GM21576 (cell line): ENCODE data around the gene LDAH.
"Not testable (repeated sequence)": the region's sequence is repeated elsewhere in the genome, so short reads cannot be mapped to it uniquely, and the experiment has no call there.

Source experiments
- ATAC-seq: cut with Tn5 transposase; IDR thresholded peaks from one replicate; pipeline ENCODE4 v1.9.1; 2021; ENCODE audit warnings: mild to moderate bottlenecking, moderate library complexity; ENCODE audit not compliant: unreplicated experiment

LDAH gene

GRCh38 chr2:20725782-20726181 lies 97.1 kb downstream of the LDAH start:
- no peak for ATAC-seq

GRCh38 chr2:20724500-20725053 lies 98.3 kb downstream of the LDAH start:
- no peak for ATAC-seq

- ATAC-seq: no peak
Observed at GRCh38 chr2:20723543-20723942, 99.4 kb downstream of the LDAH start.

GRCh38 chr2:20722592-20723240 lies 100.2 kb downstream of the LDAH start:
- no peak for ATAC-seq

GRCh38 chr2:20717641-20718040 lies 105.3 kb downstream of the LDAH start:
- no peak for ATAC-seq

- not testable (repeated sequence) for ATAC-seq
Observed at GRCh38 chr2:20716164-20716563, 106.7 kb downstream of the LDAH start.

GRCh38 chr2:20714412-20714811 lies 108.5 kb downstream of the LDAH start:
- not testable (repeated sequence) for ATAC-seq

GRCh38 chr2:20713585-20713984 lies 109.3 kb downstream of the LDAH start:
- not testable (repeated sequence) for ATAC-seq

GRCh38 chr2:20711641-20712040 lies 111.3 kb downstream of the LDAH start:
- not testable (repeated sequence) for ATAC-seq

- no peak for ATAC-seq
Observed at GRCh38 chr2:20707601-20708000, 115.3 kb downstream of the LDAH start.

GRCh38 chr2:20706786-20707185 lies 116.1 kb downstream of the LDAH start:
- ATAC-seq: no peak

GRCh38 chr2:20706217-20706616 lies 116.7 kb downstream of the LDAH start:
- ATAC-seq: no peak

GRCh38 chr2:20704886-20705285 lies 118.0 kb downstream of the LDAH start:
- ATAC-seq: no peak

- no peak for ATAC-seq
Observed at GRCh38 chr2:20702563-20702962, 120.3 kb downstream of the LDAH start.

GRCh38 chr2:20698916-20699613 lies 123.8 kb downstream of the LDAH start:
- no peak for ATAC-seq

- no peak for ATAC-seq
Observed at GRCh38 chr2:20697322-20697934, 125.5 kb downstream of the LDAH start.

GRCh38 chr2:20696366-20696765 lies 126.5 kb downstream of the LDAH start:
- no peak for ATAC-seq

GRCh38 chr2:20693317-20693716 lies 129.6 kb downstream of the LDAH start:
- no peak for ATAC-seq

GRCh38 chr2:20692081-20692480 lies 130.8 kb downstream of the LDAH start:
- no peak for ATAC-seq

- no peak for ATAC-seq
Observed at GRCh38 chr2:20691076-20691734, 131.7 kb downstream of the LDAH start.
